ENCODE measurements around the gene RAB5IF.
"Not testable (repeated sequence)": the region's sequence is repeated elsewhere in the genome, so short reads cannot be mapped to it uniquely, and the experiment has no call there.

Gene RAB5IF

DNA sequence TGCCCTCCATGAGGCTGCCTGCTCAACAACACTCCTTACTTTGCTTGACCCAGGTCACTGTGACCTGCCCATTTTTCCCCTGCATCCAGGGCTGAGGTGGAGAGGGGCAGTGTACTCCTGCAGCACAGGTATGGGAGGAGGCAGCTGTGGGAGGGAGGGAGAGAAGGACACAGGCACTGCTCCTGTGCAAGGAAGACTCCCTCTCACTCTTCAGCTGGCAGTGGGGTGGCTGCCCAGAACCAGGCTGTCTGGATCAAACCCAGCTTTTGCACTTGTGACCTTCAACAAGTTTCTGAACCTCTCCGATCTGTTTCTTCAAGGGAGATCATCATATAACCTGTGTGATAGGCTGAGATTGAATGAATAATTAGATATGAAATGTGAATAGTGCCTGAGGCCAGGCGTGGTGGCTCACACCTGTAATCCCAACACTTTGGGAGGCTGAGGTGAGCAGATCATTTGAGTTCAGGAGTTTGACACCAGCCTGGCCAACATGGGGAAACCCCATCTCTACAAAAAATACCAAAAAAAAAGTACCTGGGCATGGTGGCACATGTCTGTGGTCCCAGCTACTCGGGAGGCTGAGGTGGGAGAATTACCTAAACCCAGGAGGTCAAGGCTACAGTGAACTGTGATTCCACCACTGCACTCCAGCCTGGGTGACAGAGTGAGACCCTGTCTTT lies 18.1 kb upstream of the RAB5IF start:
- no peak for DNase-seq

GRCh38 chr20:36591281-36591680 lies 14.3 kb upstream of the RAB5IF start:
- DNase-seq = no peak

DNA sequence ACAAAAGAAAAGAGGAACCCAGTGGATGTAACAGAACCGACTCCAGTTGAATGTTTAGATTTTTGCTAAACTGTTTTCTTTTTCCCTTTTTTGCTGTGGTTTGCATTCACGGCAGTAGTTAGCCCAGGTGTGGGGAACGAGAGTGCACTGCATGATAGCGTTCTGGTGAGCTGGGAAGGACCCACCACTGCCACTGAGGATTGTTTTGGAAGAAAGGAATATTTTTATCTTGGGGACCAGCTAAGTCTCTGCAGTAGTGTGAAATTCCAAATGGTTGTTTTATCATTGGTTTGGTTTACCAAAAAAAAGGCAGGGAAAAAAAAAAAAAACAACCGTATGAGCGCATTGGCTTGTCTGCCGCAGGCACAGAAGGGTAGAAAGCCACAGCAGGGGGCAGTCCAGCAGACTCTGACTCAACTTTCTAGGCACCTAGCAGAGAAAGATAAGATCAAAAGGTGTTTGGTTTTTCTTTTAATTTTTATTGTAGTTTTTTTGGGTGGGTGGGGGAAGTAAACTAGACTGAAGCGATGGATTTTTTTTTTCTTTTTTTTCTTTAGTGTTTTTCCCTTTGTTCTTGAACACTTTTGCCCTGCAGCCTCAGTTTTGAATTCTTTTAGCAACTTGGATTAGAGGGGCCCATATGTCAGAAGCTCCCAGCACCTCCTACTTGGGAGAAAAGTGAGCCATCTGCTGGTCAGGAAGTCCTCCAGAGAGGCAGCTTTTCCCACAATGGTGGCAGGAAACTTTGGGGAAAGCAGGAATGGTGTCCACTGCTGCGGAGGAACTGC lies 13.5 kb upstream of the RAB5IF start:
- peak; percentile 32 for DNase-seq

- DNase-seq = no peak
Measured at GRCh38 chr20:36593347-36593929, 12.1 kb upstream of the RAB5IF start.

- no peak for DNase-seq
Measured at GRCh38 chr20:36599912-36600345, 5.7 kb upstream of the RAB5IF start.

- DNase-seq = no peak
Measured at GRCh38 chr20:36601540-36601939, 4.0 kb upstream of the RAB5IF start.

DNA sequence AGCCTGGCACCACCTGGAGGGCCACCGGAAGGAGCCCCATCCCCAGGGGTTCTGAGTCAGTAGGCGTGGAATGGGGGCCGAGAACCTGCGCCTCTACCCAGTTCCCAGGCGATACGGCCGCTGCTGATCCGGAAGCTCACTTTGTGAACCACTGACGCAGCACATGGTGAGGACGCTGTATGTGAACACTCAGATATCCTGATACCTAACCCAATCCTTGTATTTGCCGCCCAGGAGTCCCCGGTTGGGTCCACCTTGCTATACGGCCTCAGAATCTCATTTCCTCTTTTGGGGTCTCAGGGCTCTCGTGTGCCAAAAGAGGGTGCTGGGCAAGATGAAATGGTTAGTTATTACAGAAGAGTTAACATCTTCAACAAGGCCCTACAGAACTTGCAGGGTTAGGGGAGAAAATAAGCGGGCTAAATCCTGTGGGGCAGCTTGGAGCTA lies 604 bp upstream of the RAB5IF start:
- DNase-seq = peak; percentile 75

DNA sequence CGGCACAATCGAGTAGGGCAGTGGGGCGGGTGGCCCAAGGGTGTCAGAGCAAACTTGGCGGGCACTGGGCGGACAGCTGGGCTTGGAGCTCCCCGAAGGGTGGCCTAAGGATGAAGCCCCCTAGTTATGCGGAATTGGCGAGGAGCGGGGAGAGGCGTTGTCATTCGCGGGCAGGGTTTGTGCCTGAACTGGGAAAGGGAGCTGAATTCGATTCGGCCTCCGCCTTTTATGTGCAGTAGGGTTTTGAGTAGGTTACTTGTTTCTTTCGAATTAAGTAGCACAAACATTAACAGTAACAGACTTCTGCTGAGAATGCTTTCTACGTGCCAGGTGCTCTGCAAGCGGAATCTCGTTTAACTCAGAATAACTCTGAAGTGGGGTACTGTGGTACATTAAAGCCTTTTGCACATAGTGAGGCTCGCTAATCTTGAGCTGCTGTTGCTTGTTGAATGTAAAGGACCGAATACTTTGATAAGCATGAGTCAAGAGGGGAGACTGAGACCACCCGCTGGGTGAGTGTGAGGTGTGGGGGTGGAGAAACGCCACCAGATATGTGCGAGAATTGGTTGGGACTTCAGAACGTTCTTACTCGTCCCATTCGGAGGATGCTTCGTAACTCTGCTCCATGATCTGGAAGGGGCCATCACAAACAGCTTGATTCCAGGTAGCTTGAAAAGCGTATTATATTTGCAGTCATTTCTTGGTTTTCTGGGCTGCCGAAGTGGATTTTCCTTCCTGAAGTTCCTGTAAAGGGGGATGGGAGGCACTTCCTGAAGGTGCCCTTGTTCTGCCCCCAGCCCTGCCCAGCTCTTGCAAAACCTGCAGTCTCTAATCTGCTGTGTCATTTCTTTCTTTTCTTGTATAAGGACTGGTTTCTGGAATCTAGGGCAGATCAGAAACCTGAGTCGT lies 833 bp downstream of the RAB5IF start:
- peak; percentile 11 for DNase-seq

DNA sequence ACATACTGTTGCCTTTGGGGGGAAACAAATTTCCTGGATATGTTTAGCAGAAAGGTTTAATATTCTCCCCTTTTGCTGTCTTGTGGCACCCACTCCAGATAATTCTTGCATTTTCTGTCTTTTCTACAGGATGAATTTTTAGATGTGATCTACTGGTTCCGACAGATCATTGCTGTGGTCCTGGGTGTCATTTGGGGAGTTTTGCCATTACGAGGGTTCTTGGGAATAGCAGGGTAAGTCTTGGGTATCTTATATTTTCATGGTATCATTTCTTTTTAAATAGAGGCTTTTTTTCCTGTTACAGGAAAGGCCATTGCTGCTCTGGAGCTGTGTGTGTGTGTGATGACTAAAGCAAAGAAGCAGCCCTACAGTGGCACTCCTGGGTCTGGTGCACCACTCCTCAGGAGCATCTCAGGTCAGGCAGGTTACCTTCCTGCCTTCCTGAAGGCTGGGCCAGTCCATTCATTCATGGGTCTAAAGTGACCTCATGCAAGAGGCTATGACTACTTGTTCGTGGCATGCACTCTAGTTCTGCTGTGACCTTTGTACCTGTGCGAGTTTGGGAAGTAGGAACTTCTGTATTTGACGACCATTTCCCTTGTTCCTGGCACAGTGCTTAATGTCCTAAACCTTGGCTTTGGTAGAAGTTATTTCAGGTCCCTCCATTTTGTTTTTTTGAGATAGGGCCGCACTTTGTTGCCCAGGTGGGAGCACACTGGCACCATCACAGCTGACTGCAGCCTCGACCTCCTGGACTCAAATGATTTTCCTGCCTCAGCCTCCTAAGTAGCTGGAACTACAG lies 2.2 kb downstream of the RAB5IF start:
- no peak for DNase-seq

DNA sequence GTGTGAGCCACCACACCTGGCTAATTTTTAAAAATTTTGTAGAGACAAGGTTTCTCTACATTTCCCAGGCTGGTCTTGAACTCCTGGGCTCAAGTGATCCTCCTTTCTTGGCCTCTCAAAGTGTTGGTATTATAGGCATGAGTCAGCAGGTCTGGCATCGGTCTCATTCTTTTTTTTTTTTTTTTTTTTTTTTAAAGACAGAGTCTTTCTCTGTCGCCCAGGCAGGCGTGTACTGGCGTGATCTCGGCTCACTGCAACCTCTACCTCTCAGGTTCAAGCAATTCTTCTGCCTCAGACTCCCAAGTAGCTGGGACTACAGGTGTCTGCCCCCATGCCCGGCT lies 2.8 kb downstream of the RAB5IF start:
- DNase-seq = not testable (repeated sequence)

GRCh38 chr20:36611625-36612024 lies 6.0 kb downstream of the RAB5IF start:
- DNase-seq = no peak

DNA sequence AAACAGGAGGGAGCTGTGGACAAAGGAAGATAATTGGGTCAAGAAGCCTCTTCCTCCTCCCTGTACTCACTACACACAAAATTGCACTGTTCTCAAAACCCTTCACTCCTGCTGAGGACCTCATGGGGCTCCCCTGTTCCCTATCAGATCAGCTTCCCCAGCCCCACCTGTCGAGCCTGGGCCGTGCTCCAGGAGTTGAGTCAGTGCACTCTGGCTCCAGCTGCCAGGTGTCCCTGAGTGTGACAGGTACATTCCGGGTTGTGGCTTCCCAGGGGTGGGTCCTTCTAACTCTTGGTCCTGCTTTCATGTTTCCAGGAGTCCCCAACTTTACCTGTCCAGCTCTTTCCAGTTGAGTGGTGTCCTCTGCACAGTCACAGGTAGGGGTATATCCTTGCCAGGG lies 8.4 kb downstream of the RAB5IF start:
- DNase-seq = peak; percentile 69

DNA sequence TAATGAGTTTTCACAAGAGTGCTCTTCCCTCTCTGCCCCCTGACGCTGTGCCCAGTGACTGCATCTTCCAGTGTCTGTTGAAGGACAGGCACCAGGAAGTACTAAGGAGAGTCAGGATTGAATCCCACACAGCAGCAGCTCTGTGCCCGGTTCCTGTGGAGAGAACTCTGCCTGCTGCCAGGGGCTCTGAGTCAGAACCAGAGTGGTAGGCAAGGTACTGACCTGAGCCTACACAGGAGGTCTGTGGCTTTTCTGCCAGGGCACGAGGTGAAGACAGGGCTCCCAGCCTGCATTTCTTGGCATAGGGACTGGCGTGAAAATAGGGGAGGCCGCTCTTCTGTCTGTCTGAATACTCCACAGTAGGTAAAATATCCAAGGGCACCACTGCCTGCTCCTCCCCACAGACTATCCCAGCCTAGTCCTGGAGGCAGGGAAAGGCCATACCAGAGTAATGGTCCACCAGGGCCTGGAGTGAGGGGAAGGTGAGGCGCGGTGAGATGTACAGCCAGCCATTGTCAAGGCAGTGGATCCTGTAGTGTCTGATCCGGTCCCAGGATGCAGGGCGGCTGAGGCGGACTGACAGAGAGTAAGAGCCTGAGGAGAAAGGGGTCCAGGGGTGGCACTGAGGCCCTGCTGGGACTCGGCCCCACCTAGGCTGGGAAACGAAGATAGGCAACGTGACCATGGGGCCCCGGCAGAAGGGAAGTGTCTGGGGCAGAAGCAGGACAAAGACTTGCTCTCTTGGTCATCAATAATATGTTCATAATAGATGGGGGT lies 9.4 kb downstream of the RAB5IF start:
- no peak for DNase-seq

GRCh38 chr20:36620917-36621316 lies 15.3 kb downstream of the RAB5IF start:
- no peak for DNase-seq

DNA sequence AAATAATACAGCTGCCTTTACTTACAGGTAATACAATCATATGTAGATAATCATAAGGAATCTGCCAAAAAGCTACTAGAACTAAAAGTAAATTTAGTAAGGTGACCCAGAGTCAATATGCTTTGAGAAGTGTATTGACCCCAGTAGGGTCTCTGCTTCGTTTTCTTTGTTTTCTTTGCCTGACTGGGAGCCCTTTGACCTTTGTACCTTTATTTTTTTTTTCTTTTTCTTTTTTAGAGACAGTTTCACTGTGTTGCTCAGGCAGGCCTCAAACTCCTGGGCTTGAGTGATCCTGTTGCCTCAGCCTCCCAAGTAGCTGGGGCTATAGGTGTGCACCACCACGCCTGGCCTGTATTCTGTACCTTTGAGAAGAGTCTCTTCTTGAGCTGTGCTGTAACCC lies 17.9 kb downstream of the RAB5IF start:
- DNase-seq = no peak

- no peak for DNase-seq
Measured at GRCh38 chr20:36624068-36624943, 18.7 kb downstream of the RAB5IF start.

DNA sequence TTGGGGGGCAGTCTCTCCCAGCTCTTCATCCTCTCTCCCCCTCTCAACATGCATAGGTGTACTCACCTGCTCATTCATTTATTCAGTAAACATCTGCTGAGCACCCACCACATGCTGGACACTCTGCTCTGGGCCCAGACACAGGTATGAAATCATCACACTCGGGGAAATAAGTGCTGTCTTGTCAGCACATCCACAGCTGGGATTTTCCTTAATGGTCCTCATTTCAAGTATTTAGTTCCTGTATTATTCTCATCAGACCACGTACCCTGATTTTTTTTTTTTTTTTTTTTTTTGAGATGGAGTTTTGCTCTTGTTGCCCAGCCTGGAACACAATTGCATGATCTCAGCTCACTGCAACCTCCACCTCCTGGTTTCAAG lies 19.4 kb downstream of the RAB5IF start:
- no peak for DNase-seq

DNA sequence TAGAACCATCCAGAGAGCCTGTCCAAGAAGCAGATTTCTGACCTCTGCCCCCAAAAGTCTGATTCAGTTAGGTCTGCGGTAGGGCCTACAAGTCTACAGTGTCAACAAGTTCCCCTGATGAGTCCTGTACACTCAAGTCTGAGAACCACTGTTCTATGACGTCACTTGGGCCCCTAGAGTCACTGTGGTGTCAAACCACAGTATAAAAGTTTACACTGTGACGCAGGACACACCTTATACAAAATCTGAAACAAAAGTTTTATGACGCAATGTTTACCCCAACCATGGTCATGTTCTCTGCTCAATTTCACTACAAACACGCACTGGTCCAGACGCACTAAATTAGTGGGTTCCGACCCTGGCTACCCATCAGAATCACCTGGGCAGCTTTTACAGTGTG lies 22.5 kb downstream of the RAB5IF start:
- DNase-seq = no peak

- DNase-seq = no peak
Measured at GRCh38 chr20:36629719-36630681, 24.4 kb downstream of the RAB5IF start.
